GM12865 (cell line): ENCODE measurements around the gene PSAP.

Experiments
- DNase-seq: peaks from one replicate; pipeline ENCODE4 v3.0.0; 2010; ENCODE audit warnings: low read depth
- H3K4me3 ChIP-seq: 2 replicates; pipeline ENCODE4 v1.5.1; 2011; ENCODE audit warnings: mild to moderate bottlenecking, low read depth, low read length, control low read depth
- TF ChIP-seq, protein P1 (sequence below): IDR thresholded peaks from 2 replicates; pipeline ENCODE4 v1.5.1; 2011; ENCODE audit warnings: low read length, control low read depth, low read depth, inconsistent platforms; ENCODE audit not compliant: insufficient read depth; ENCODE audit errors: missing control alignments

Gene PSAP

GRCh38 chr10:71847418-71847817 lies 3.6 kb downstream of the PSAP start:
- DNase-seq: no peak
- TF ChIP-seq, protein P1, sequence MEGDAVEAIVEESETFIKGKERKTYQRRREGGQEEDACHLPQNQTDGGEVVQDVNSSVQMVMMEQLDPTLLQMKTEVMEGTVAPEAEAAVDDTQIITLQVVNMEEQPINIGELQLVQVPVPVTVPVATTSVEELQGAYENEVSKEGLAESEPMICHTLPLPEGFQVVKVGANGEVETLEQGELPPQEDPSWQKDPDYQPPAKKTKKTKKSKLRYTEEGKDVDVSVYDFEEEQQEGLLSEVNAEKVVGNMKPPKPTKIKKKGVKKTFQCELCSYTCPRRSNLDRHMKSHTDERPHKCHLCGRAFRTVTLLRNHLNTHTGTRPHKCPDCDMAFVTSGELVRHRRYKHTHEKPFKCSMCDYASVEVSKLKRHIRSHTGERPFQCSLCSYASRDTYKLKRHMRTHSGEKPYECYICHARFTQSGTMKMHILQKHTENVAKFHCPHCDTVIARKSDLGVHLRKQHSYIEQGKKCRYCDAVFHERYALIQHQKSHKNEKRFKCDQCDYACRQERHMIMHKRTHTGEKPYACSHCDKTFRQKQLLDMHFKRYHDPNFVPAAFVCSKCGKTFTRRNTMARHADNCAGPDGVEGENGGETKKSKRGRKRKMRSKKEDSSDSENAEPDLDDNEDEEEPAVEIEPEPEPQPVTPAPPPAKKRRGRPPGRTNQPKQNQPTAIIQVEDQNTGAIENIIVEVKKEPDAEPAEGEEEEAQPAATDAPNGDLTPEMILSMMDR: no peak
- no peak overlapping the region for H3K4me3 ChIP-seq

DNA sequence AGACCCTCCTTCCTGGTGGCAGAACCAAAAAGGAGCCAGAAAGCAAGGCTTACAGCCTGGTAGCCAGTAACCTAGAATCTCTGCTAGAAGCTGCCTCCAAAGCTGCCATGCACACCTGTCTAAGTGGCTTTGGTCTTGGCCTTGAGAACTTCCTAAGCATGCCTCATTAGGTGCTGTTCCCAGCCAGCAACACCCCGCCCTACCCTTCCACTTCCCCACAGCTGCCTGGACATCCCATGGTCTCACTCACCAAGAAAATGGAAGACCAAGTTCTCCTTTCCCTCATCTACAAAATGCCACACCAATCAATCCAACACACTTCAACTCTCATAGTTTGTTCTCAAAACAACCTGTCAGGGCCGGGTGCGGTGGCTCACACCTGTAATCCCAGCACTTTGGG lies 4.2 kb downstream of the PSAP start:
- no peak for DNase-seq
- TF ChIP-seq, protein P1: no peak
- no peak overlapping the region for H3K4me3 ChIP-seq

DNA sequence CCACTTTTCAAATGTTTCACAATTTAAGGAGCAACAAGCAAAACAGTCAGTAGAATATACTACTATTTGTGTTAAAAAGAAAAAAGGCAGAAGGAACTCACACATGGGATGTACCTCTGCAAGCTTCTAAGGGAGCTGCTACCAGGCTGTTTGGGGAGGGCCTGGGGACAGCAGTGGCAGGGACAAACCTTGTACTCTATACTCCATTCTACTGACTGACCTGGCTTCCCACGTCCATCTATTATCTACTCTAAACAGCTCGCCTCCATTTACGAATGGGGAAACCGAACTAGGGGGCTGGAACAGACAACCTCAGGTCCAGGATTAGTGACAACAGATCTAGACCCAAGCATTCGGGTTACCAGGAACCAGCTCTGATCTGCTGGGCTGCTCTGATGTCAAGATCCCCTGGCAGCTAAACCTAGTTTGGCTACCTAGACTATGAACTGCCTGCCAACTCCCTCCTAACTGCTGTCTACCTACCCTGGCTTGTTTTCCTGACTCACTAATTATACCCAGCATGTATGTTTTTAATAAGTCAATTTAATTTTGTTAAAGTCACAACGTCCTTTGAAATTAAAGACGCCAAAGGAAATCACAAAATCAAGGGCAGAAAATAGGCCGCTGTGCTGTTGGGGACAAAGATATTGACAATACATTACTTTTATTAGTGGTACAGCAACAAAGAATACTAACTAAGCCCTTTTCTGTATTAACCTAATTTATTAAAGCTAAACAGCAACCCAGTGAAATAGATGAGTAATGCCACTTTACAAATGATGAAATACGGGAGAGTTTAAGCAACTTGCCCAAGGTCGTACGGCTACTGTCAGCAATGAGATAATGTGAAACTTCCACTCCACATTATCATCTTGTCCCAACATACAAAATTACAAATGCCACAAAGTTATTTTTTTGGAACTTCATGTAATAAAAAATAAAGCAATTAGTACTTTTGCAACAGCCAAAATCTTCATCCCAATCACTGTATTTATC lies 5.3 kb downstream of the PSAP start:
- no peak overlapping the region for H3K4me3 ChIP-seq
- TF ChIP-seq, protein P1: no peak
- DNase-seq: no peak

GRCh38 chr10:71844695-71845094 lies 6.4 kb downstream of the PSAP start:
- TF ChIP-seq, protein P1: no peak
- no peak for DNase-seq
- H3K4me3 ChIP-seq: no peak overlapping the region

DNA sequence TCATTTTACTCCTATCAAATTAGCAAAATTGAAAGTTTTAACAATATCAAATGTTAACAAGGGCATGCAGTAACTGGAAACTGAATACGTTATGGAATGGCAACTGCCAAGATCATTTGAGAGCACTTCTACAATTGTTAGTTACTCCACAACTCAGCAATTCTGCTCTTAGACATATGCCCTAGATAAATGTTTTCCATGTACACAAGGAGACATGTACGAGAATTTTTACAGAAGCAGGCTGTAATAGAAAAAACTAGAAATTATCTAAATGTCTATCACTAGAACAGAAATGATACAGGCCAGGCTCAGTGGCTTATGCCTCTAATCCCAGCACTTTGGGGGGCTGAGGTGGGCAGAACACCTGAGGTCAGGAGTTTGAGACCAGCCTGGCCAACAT lies 7.0 kb downstream of the PSAP start:
- no peak overlapping the region for H3K4me3 ChIP-seq
- TF ChIP-seq, protein P1: no peak
- no peak for DNase-seq

DNA sequence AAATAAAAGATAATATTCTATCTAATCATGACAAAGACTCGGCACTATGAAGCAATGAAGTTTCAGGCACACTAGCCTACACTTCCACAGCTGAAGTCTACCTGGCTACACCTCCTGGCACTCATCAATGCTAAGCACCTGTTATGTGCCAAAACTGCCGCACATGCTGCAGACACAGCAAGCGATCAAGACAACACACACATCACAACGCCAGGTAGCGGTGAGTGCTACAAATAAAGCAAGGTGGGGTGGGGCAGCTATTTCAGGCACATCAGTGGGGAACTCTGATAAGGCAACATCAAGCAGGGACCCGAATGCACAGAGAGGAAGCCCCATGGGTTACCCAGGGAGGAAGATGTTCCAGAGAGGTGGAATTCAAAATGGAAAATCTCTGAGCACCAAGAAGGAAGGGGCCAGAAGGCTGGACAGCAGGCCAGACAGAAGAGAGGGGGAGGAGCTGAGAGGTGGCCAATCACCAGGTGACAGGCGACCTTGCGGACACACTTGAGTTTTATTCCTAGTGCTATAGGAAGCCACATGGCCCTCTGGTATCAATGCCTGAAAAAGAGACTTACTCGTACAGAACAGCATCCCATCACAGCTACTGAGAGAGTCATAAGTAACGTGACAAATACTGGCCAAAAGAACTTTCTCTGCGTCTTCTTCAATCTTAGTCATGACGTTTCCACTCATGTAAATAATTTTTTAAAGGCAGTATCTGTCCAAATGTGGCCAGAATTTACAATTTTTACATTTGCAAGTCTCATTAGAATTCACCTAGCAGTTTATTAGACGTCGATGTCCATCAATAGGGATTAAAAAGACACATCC lies 8.0 kb downstream of the PSAP start:
- H3K4me3 ChIP-seq: no peak overlapping the region
- TF ChIP-seq, protein P1: no peak
- no peak for DNase-seq
